ENCODE data around the gene COL25A1. TPM values are rescaled to one million over a fixed set of nuclear protein-coding genes. Genes with fewer than 3 reads are reported as not detected.

COL25A1 gene
- total RNA-seq, 2 donors from 2014 or later = 4.0 to 6.2 TPM

- Mint-ChIP-seq H3K4me1 (no peaks in the 10 kb centered on the region), H3K27me3 (ENCODE audit: insufficient read depth) (no peaks in the 10 kb centered on the region), H3K9me3 (no peaks in the 10 kb centered on the region), H3K4me3 (no peak overlapping the region), H3K36me3 (ENCODE audit: low read depth) (no peaks in the 10 kb centered on the region), H3K27ac (no peak overlapping the region)
- Histone ChIP-seq H3K27me3 (ENCODE audit: control insufficient read depth, insufficient read depth, low read length, poor library complexity, severe bottlenecking) (no peaks in the 10 kb centered on the region), H3K4me3 (ENCODE audit: low read length) (no peak overlapping the region), H3K36me3 (ENCODE audit: control insufficient read depth, insufficient read depth, low read length) (no peaks in the 10 kb centered on the region), H3K4me1 (ENCODE audit: control insufficient read depth, insufficient read depth, low read length) (no peaks in the 10 kb centered on the region), H3K27ac (ENCODE audit: low read depth, low read length) (no peak overlapping the region), H3K9me3 (ENCODE audit: control insufficient read depth, low read length) (no peaks in the 10 kb centered on the region), H3K9ac (ENCODE audit: extremely low read depth, low read length, poor library complexity, severe bottlenecking) (no peak overlapping the region)
- no peak for DNase-seq
- WGBS, 2 experiments (ENCODE audit: insufficient coverage in 1 of 2, insufficient read length in 1 of 2) = 77 to 90% methylated on average over 7 to 8 of the region's 8 CpGs
- TF ChIP-seq CTCF (conservative IDR thresholded peaks at IDR 0.05) = no peak
Observed at GRCh38 chr4:108906866-108907367, 395.5 kb downstream of the COL25A1 start.

GRCh38 chr4:108906006-108906405 is 396.5 kb downstream of the COL25A1 start:
- DNase-seq = peak; percentile 53
- 91% methylated on average over 5 to 6 of the region's 6 CpGs for WGBS, 2 experiments (ENCODE audit: insufficient coverage in 1 of 2, insufficient read length in 1 of 2)

GRCh38 chr4:108903464-108904221 is 398.8 kb downstream of the COL25A1 start:
- Histone ChIP-seq H3K27me3 (ENCODE audit: control insufficient read depth, insufficient read depth, low read length, poor library complexity, severe bottlenecking) (no peaks in the 10 kb centered on the region), H3K9me3 (ENCODE audit: control insufficient read depth, low read length) (no peaks in the 10 kb centered on the region), H3K4me3 (ENCODE audit: low read length) (no peak overlapping the region), H3K27ac (ENCODE audit: low read depth, low read length) (no peak overlapping the region), H3K4me1 (ENCODE audit: control insufficient read depth, insufficient read depth, low read length) (no peaks in the 10 kb centered on the region), H3K9ac (ENCODE audit: extremely low read depth, low read length, poor library complexity, severe bottlenecking) (no peak overlapping the region), H3K36me3 (ENCODE audit: control insufficient read depth, insufficient read depth, low read length) (no peaks in the 10 kb centered on the region)
- Mint-ChIP-seq H3K9me3 (no peaks in the 10 kb centered on the region), H3K27ac (no peak overlapping the region), H3K36me3 (ENCODE audit: low read depth) (no peaks in the 10 kb centered on the region), H3K4me3 (no peak overlapping the region), H3K4me1 (peaks cover 6% of the 10 kb centered on the region), H3K27me3 (ENCODE audit: insufficient read depth) (no peaks in the 10 kb centered on the region)
- 91 to 96% methylated on average over 4 of the region's 4 CpGs for WGBS, 2 experiments (ENCODE audit: insufficient coverage in 1 of 2, insufficient read length in 1 of 2)
- TF ChIP-seq CTCF (conservative IDR thresholded peaks at IDR 0.05) = no peak
- DNase-seq = no peak

More at GRCh38 chr4:108906006-108906405, 396.5 kb downstream of the COL25A1 start:
- TF ChIP-seq CTCF (conservative IDR thresholded peaks at IDR 0.05) = no peak
- Histone ChIP-seq H3K4me1 (ENCODE audit: control insufficient read depth, insufficient read depth, low read length) (no peaks in the 10 kb centered on the region), H3K27ac (ENCODE audit: low read depth, low read length) (no peak overlapping the region), H3K27me3 (ENCODE audit: control insufficient read depth, insufficient read depth, low read length, poor library complexity, severe bottlenecking) (no peaks in the 10 kb centered on the region), H3K9me3 (ENCODE audit: control insufficient read depth, low read length) (no peaks in the 10 kb centered on the region), H3K9ac (ENCODE audit: extremely low read depth, low read length, poor library complexity, severe bottlenecking) (no peak overlapping the region), H3K36me3 (ENCODE audit: control insufficient read depth, insufficient read depth, low read length) (no peaks in the 10 kb centered on the region), H3K4me3 (ENCODE audit: low read length) (no peak overlapping the region)
- no peaks in the 10 kb centered on the region for H3K4me1 Mint-ChIP-seq
- H3K36me3 Mint-ChIP-seq (ENCODE audit: low read depth) = no peaks in the 10 kb centered on the region
- no peak overlapping the region for H3K27ac Mint-ChIP-seq
- no peak overlapping the region for H3K4me3 Mint-ChIP-seq
- H3K9me3 Mint-ChIP-seq = no peaks in the 10 kb centered on the region
- no peaks in the 10 kb centered on the region for H3K27me3 Mint-ChIP-seq (ENCODE audit: insufficient read depth)

All from endodermal cell (in vitro differentiated cells).